COLO668 (cell line): Measurements from ENCODE around the gene RNF44.

ENCODE experiments used
- DNase-seq: peaks from one replicate; lab custom pipeline; 2025; ENCODE audit not compliant: unreplicated experiment; lab: John Stamatoyannopoulos, UW

RNF44 gene

DNA sequence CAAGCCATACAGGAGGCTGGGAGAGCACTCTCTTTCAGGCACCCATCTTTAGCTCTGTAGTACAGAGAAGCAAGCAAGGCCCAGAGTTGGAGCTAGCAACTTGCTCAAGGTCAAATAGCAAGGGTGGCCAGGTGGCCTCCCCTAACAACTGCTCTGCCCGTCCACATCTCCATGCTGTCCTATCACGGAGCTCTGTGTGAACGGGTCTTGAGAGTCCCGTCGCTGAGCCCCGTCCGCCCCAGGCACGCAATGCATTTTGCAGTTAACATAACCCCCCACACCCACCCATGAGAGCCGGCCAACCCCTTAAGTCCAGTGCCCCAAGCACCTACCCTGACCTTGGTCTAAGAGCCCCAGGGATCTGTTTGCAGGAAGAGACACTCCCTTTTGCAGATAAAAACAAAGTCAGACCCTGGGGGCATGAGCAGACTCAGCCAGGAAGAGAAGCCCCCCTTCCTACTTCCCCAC, 1.5 kb downstream of the RNF44 start:
- peak; percentile 9 for DNase-seq

DNA sequence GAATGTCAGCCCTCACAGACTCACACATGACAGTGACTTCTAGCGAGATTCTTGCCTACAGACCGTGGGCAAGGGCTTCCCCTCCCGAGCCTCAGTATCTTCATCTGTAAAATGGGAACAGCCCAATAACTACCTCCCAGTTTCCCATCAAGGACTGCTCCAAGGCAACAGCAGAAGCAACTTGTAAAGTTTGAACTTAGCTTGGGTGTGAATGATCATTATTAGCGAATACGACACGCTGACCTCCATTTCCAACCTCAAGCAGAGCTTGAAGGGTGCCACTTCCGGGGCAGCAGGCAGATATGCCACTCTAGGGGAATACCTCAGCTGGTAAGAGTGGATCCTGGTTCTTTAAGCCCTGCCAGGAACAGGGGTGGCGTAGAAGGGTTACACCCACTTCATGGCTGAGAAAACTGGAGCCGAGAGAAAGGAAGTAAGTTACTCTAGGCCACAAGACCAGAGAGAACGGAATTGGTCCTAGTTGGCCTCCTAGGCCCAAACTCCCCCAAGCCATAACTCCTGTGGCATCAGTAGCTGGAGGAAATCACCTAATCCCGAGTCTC, 2.0 kb downstream of the RNF44 start:
- no peak for DNase-seq

DNA sequence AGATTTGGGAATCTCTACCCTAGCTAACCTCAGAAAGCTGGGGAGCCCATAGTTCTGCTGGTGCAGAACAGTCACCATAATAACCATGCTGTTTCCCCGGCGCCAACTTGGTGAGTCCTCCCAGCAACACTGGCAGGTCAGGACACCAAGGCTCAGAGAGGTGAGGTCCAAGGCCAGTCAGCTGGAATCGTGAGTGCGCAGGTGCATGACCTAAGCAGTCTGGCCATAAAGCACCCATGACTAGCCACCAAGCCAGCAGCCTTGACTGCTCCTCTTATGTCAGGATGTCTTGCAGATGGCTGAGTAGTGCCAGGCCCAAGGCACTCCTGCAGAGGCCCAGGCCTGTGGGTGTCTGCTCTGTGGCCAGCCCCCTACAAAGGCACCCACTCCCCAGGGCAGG, 2.6 kb downstream of the RNF44 start:
- no peak for DNase-seq

DNA sequence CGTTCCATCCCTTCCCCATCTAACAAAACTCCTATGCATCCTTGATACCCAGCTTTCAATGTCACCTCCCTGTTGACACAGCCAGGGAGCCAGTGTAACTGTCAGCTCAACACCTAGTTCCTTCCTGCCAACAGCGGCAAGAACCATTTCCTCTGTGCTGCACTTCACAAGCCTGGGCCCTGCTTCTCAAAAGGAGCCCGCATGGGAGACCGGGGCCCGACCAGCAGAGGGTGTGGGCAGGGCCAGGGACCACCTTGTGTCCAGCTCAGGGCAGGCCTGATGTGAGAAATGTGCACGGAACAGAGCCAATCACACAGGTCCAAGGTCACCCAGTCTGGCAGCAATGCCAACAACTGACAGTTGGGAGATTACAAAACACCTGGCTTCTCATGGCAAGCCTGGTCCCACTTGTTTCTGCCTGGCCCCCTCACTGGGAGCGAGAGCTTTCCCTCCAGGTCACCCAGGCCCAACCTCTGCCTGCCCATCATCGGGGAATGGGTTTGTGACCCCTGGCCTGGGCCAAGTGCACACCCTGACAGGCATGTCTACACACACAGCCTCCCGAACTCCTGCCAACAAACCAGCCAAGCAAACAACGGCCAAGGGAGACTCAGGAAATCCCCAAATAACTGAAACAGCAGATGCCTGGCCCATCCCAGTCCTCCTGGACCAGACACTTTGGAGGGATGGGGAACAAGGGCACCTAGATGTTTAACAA, 3.1 kb downstream of the RNF44 start:
- DNase-seq: peak; percentile 13

DNA sequence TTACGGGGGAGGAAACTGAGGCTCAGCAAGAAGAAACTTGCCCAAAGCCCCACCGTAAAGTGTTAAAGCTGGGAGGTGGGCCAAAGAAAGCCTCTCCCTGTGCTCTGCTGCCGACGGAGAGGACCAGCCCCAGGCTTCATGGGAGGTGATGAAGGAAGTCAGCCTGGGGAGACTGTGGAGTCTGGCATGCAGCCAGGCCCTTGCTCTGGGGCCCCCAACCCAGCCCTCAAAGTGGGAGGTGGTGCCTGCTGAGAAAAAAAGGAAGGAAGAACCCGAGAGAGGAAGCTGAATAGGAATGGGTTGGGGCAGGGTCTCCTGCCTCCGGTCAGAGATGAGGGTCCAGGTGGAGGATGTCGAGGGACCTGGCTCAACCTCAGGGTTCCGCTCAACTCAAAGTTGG, 3.8 kb downstream of the RNF44 start:
- DNase-seq: no peak

DNA sequence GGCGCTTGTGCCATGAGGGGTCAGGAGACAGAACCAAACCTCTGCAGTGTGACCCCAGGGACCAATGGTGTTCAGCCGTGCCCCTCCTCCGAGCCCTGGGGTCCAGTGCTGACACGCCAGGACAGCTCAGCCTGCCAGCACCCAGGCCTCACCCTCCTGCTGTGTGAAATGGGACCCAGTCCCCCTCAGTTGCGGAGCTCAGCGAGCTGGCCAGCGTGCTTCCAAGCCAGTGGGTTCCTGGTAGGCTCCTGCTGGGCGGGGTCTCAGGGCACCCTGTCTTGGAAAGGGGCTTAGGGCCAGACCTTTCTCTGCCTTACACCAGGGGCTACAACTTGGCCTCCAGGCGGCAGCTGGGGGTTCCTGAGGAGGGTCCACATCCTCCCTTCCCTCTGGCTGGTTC, 4.4 kb downstream of the RNF44 start:
- DNase-seq: no peak

DNA sequence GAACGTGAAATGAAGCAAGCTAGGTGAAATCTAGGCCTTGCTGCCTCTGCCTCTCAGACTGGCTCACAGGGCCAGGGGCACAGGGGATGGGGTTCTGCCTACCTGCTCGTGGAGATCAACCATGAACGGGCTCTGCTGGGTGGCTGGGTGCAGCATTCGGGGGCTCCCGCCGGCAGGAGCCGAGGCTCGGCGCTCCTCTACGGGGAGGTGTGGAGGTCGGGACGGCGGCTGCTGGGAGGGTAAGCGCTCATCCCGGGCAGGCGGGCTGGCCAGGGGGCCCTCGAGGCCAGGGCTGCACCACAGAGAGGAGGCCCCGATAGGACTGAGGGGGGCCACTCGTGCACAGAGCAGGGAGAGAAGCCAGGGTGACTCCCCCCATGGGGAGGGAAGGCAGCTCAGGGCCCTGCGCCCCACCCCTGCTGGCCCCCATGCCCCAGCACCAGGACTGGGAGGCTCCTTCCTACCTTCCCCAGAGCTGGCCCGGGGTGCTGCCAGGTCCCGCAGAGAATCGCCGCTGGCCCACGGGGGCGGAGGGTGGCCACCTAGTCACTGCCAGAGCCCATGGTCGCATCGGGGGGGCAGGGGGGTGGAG, 5.2 kb downstream of the RNF44 start:
- no peak for DNase-seq

DNA sequence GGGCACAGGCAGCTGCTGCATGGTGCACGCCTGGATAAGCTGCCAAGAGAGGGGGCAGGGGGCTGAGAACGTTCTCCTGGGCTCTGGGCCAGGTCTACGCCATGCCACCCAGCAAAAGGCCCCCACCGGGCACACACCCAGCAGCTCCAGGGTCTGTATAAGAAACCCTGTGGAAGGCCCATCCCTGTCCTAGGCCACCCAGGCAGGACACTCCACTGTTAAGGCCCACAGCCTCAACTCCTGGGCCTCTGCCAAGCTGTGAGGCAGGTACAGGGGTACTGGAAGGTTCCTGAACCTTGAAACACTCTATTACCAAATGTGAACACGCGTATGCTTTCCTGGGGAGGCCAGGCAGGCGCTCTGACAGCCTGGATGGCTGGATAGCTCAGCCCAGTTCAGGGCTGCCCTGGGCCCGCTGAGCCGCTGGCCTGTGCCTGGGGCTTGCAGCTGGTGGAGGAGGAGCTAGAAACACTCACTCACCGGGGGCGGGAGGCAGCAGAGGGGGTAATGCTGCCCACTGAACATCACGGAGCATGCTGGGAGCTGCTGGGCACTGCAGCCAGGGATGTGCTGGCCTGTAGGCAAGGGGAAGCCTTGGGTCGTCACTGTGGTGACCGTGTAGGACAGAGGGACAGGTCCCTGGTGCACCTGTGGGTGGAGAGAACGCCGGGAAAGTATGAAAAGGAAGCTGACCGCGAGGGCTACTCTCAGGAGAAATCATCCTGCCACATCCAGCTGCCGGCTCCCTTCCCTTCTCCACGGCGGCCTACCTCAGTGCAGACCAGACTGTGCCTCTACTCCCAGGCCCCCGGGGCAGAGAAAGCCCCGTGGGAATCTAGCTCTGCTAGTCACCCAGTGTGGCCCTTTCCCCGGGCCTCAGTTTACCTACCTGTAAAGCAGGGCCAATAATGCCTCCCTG, 6.0 kb downstream of the RNF44 start:
- DNase-seq: no peak

DNA sequence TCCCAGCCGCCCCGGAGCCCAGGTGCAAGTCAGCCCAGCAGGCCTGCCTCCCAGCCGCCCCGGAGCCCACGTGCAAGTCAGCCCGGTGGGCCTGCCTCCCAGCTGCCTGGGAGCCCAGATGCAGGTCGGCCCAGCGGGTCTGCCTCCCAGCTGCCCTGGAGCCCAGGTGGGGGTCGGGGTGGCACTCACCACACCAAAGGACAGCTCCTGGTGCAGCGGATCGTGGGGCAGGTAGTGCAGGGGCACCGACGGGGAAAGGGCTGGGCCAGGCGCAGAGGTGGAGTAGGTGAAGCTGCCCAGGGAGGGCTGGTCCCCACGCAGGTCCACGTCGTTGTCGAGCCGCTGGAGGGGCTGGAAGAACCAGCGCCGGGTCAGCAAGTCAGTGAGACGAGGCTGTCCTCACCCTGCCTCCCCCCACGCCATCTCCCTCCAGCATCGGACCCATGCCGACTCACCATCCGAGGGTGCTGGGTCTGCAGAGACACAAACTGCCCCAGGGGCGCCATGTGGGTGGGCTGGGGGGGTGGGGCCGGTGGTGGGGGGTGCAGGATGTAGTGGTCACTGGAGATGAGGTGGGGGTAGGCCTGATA, 6.7 kb downstream of the RNF44 start:
- DNase-seq: no peak

DNA sequence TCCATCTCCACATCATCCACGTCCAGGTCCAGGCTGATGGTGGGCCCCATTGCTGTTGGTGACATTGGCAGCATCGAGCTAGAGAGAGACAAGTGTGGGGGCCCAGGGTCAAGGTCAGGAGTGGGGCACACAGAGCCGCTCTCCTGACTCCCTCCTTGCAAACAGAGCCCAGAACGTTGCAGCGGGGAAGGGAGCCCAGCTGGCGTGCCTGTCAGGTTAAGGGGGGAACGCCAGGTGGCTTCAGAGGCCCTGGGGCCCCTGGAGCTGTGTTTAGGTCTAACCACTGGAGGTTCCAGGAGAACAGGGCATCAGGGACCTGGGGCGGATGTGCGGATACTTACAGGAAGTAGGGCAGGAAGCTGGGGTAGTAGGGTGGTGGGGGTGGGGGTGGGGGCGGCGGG, 7.5 kb downstream of the RNF44 start:
- DNase-seq: no peak

DNA sequence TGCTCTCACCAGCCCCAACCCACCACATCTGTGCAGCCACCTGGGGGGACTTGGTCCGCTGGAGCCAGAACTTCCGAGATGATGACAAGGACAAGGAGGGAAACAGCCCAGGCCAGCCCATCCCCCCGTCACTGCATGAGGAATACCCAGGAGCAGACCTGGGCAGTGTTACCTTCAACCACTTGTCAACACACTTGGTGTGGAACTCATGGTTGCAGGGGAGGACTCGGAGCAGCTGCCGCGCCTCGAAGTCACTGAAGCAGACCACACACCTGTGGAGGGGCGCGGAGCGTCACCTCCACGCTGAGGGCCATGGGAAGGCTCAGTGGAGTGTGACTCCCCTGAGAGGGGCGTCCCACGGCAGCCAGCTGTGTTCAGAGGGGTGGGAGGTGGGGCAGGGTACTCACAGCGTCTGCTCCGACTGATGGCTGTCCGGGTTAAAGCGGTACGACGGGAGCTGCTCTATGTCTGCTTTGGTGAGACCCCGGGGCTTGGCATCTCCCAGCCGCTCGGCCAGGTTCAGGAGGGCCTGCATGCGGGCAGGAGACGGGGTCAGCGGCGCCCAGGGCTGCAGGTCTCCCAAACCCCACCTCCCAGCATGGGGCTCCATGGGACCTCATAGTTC, 8.0 kb downstream of the RNF44 start:
- no peak for DNase-seq

DNA sequence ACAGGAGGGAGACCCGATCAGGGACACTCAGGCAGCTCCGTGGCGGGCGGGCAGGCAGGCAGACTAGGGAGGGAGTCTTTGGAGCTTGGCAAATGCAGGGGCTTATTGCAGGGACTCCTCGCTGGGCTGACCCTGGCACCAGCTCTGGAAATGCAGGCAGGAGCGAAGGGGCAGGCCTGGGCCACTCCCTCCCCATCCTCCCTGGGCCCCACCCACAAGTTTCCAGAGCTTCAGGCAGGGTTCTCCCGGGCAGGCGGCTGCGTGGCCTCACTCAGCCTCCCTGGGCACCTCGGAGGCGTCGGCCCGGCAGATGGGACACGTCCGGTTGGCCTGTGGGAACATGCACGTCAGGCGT, 8.5 kb downstream of the RNF44 start:
- no peak for DNase-seq

DNA sequence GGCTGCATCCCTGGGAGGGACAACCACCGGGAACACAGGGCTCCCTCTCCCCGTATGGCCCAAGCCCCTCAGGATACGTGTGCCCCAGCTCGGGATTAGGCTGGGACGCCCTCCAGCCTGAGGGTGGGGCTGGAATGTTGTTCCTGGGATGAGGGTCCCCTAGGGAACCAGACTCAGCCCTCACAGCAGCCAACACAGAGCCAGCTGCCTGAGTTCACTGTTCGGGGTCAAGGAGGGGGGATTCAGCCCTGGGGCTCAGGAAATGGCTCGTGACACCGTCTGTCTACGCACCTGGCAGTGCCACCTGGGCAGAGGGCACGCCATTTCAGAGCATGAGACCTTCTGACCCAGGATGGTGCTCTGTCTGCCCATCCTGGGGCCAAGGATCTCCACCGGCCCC, 8.9 kb downstream of the RNF44 start:
- no peak for DNase-seq

DNA sequence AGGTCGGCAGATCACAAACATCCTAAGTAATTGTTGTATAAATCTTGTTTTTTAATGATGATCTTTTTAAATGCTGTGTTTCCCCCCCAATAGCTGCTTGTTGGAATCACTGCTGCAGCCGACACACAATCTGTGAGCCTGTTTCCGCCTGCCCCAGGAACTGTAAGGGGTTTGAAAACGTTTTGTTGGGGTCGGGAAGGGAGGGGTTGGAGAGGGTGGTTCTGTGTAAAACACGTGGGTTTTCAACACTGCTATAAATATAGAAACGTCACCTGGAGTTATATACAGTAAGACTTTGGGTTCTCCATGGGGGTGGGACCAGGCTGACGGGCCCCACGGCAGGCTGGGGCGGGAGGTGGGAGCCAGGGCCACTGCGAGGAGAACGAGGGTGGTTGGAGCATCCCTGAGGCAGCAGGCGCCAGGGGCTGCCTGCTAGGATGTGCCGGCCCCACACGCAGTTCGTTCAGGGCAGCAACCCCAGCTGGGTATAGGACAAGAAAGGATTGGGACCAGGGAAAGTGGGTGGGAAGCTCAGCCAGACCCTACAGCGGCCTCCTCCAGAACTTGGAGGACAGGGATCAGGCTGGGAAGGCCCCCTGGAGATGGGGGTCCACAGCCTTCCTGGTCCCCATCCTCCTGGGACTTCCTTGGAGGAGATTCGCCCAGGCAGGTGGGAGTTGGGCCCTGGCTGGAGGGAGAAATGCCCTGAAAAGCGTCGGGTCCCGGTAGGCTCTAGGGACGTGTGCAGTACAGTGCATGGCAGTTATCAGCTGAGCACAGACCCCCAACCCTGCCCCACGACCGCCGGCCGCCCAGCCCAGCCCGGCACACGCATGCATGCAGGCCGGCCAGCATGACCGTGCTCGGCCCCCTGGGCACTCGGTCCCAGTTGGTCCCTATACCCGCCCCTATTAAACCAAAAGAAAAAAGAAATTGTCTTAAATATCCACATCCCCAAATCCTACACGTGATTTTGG, 9.7 kb downstream of the RNF44 start:
- no peak for DNase-seq

DNA sequence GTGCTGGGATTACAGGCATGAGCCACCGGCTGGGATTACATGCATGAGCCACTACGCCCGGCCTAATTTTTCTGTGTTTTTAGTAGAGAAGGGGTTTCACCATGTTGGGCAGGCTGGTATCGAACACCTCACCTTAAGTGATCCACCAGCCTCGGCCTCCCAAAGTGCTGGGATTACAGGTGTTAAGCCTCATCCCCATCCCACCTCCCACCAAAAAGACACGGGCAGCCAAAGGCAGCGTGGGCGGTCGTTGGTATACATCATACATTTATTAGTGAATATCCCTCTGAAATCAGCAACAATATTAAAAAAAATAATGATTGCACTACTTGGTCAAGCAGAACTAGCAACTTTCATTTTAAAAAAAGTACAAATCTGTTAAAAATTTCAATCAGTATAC, 10.7 kb downstream of the RNF44 start:
- DNase-seq: no peak

DNA sequence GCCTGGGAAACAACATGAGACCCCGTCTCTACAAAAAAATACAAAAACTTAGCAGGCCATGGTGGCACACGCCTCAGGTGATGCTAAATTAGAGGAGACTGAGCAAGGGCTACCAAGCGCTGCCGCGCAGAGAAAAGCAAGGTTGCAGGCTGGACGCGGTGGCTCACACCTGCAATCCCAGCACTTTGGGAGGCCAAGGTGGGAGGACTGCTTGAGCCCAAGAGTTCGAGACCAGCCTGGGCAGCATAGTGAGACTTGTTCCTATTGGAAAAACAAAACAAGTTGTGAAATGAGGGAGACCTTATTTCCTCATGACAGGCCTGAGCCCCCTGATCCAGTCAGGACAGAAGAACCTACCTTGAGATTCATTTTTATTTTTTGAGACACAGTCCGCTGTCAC, 11.5 kb downstream of the RNF44 start:
- DNase-seq: no peak

DNA sequence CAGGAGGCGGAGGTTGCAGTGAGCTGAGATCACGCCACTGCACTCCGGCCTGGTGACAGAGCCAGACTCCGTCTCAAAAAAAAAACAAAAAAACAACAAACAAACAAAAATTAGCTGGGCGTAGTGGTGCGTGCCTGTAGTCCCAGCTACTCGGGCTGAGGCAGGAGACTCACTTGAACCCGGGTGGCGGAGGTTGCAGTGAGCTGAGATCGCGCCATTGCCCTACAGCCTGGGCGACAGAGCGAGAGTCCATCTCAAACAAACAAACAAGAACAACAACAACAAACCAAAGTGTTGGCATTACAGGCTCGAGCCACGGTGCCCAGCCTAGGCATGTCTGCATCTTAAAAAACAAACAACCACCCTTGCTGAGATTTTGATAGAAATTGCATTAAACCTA, 12.2 kb downstream of the RNF44 start:
- no peak for DNase-seq

DNA sequence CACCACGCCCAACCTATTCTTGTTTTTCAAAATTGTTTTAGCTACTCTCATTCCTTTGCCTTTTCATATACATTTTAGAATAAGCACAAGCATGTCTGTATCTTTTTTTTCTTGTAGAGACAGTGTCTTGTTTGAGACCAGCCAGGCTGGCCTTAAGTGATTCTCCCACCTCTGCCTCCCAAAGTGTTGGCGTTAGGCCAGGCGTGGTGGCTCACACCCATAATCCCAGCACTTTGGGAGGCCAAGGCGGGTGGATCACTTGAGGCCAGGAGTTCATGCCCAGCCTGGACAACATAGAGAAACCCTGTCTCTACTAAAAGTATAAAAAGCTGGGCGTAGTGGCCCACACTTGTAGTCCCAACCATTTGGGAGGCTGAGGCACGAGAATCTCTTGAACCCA, 13.1 kb downstream of the RNF44 start:
- DNase-seq: no peak

DNA sequence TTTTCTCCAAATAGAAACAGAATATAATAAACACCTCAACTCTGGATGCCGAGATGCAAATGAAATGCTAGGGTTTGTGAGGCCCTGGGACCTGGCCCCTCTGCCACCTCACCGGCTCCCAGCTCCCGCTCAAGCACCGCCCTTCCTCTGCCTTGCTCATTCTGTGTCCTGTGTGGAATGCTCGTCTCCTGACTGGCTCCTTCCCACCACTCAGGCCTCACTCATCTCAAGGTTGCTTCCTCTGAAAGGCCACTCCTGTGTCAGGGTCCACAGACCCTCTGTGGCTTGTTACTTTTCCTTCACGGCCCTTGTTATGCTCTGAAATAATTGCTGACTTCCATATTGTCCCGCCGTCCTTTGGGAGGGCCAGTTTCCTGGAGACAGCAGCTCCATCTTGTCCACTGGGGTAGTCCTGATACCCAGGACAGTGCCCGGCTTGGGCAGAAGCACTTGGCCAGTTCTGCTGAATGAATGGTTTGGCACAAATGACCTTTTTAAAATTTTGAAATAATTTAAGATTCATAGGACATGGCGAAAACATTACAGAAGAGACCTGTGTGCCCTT, 15.4 kb downstream of the RNF44 start:
- DNase-seq: no peak
